Measurements from ENCODE around the gene GPR3. TPM values are rescaled to one million over a fixed set of nuclear protein-coding genes. Genes with fewer than 3 reads are reported as not detected.

The GPR3 gene
- total RNA-seq, result under 1 TPM in 1 of 2 experiments, not detected in 1; 0.21 TPM

- POLR2A ChIA-PET, result no interaction called here
- Mint-ChIP-seq H3K36me3 (ENCODE audit: low read depth) (no peaks in the 10 kb centered on the region), H3K4me1 (peaks cover 15% of the 10 kb centered on the region)
Measured at GRCh38 chr1:27392096-27392777, at the start of gene GPR3. Gene GPR3, plus strand, starts transcription at chr1:27392622. Its CDS starts 1,177 bp downstream, at chr1:27393799.

GRCh38 chr1:27342778-27343638 is 49.4 kb upstream of the GPR3 start:
- peak overlapping the region; percentile 84 for H3K4me3 Mint-ChIP-seq
- peak overlapping the region; percentile 89 for H3K27ac Mint-ChIP-seq
- ChIA-PET POLR2A (interaction anchor here (0.7 kb wide), 1 partner anchor 11 kb away, joined by 4 read pairs; no protein-coding TSS in a partner anchor), CTCF (interaction anchor here (0.6 to 9.0 kb wide), 8 partner anchors 10 to 151 kb away, joined by 3 to 68 read pairs (median 4); partner anchors contain the start of gene MAP3K6)
- H3K27me3 Mint-ChIP-seq, result no peaks in the 10 kb centered on the region
- H3K9me3 Mint-ChIP-seq, result no peaks in the 10 kb centered on the region
- DNase-seq, result peak; percentile 85
- peaks cover 22% of the 10 kb centered on the region for H3K36me3 Mint-ChIP-seq (ENCODE audit: low read depth)
- H3K4me1 Mint-ChIP-seq, result peaks cover 50% of the 10 kb centered on the region

More at GRCh38 chr1:27392096-27392777, at the start of gene GPR3:
- H3K4me3 Mint-ChIP-seq, result peak within 1 kb of the TSS; percentile 64
- H3K27ac Mint-ChIP-seq, result peak within 1 kb of the TSS; percentile 87
- CTCF ChIA-PET, result interaction anchor here (1.0 to 3.2 kb wide), 7 partner anchors 9 to 96 kb away, joined by 4 to 28 read pairs (median 7); partner anchors contain the start of gene MAP3K6
- peaks cover 8% of the 10 kb centered on the region for H3K27me3 Mint-ChIP-seq
- DNase-seq, result peak; percentile 94
- H3K9me3 Mint-ChIP-seq, result no peaks in the 10 kb centered on the region

GRCh38 chr1:27343639-27344025 is 48.8 kb upstream of the GPR3 start:
- Mint-ChIP-seq H3K27ac (peak overlapping the region; percentile 89), H3K9me3 (no peaks in the 10 kb centered on the region), H3K4me1 (peaks cover 50% of the 10 kb centered on the region), H3K4me3 (peak overlapping the region; percentile 84), H3K27me3 (no peaks in the 10 kb centered on the region), H3K36me3 (ENCODE audit: low read depth) (peaks cover 22% of the 10 kb centered on the region)
- DNase-seq, result no peak
- CTCF ChIA-PET, result interaction anchor here (1.0 to 9.0 kb wide), 7 partner anchors 9 to 43 kb away, joined by 3 to 68 read pairs (median 4); partner anchors contain the start of gene MAP3K6
- POLR2A ChIA-PET, result interaction anchor here (0.7 kb wide), 1 partner anchor 10 kb away, joined by 4 read pairs; no protein-coding TSS in a partner anchor

- H3K4me3 Mint-ChIP-seq, result peak overlapping the region; percentile 61
- H3K27me3 Mint-ChIP-seq, result no peaks in the 10 kb centered on the region
- ChIA-PET POLR2A (no interaction called here), CTCF (interaction anchor here (0.5 to 9.0 kb wide), 8 partner anchors 11 to 884 kb away, joined by 3 to 68 read pairs (median 4); partner anchors contain the start of gene MAP3K6)
- no peaks in the 10 kb centered on the region for H3K9me3 Mint-ChIP-seq
- H3K27ac Mint-ChIP-seq, result no peak overlapping the region
- peaks cover 22% of the 10 kb centered on the region for H3K36me3 Mint-ChIP-seq (ENCODE audit: low read depth)
- H3K4me1 Mint-ChIP-seq, result peaks cover 42% of the 10 kb centered on the region
- no peak for DNase-seq
Measured at GRCh38 chr1:27345272-27345671, 47.1 kb upstream of the GPR3 start.

GRCh38 chr1:27346357-27346756 is 46.1 kb upstream of the GPR3 start:
- H3K27ac Mint-ChIP-seq, result no peak overlapping the region
- H3K27me3 Mint-ChIP-seq, result no peaks in the 10 kb centered on the region
- ChIA-PET POLR2A (no interaction called here), CTCF (interaction anchor here (0.6 to 9.0 kb wide), 6 partner anchors 11 to 379 kb away, joined by 3 to 68 read pairs (median 6); partner anchors contain the start of gene MAP3K6)
- H3K4me1 Mint-ChIP-seq, result peaks cover 34% of the 10 kb centered on the region
- no peak for DNase-seq
- H3K9me3 Mint-ChIP-seq, result no peaks in the 10 kb centered on the region
- H3K36me3 Mint-ChIP-seq (ENCODE audit: low read depth), result peaks cover 22% of the 10 kb centered on the region
- H3K4me3 Mint-ChIP-seq, result no peak overlapping the region

GRCh38 chr1:27346991-27347624 is 45.3 kb upstream of the GPR3 start:
- H3K36me3 Mint-ChIP-seq (ENCODE audit: low read depth), result peaks cover 24% of the 10 kb centered on the region
- no peak for DNase-seq
- no peaks in the 10 kb centered on the region for H3K27me3 Mint-ChIP-seq
- no peak overlapping the region for H3K4me3 Mint-ChIP-seq
- ChIA-PET POLR2A (no interaction called here), CTCF (interaction anchor here (1.4 to 9.0 kb wide), 3 partner anchors 10 to 46 kb away, joined by 5 to 68 read pairs (median 17); partner anchors contain the start of gene MAP3K6)
- peak overlapping the region; percentile 41 for H3K27ac Mint-ChIP-seq
- no peaks in the 10 kb centered on the region for H3K9me3 Mint-ChIP-seq
- H3K4me1 Mint-ChIP-seq, result peaks cover 31% of the 10 kb centered on the region

- Mint-ChIP-seq H3K4me3 (peak overlapping the region; percentile 44), H3K27me3 (no peaks in the 10 kb centered on the region), H3K4me1 (peaks cover 22% of the 10 kb centered on the region), H3K9me3 (no peaks in the 10 kb centered on the region), H3K27ac (no peak overlapping the region), H3K36me3 (ENCODE audit: low read depth) (peaks cover 19% of the 10 kb centered on the region)
- ChIA-PET CTCF (interaction anchor here (0.6 to 2.3 kb wide), 6 partner anchors 12 to 48 kb away, joined by 3 to 6 read pairs (median 3); partner anchors contain the start of gene MAP3K6), POLR2A (no interaction called here)
- DNase-seq, result peak; percentile 45
Measured at GRCh38 chr1:27348861-27349783, 43.3 kb upstream of the GPR3 start.

- Mint-ChIP-seq H3K4me1 (peaks cover 19% of the 10 kb centered on the region), H3K36me3 (ENCODE audit: low read depth) (peaks cover 16% of the 10 kb centered on the region), H3K27ac (no peak overlapping the region), H3K9me3 (no peaks in the 10 kb centered on the region), H3K4me3 (no peak overlapping the region), H3K27me3 (no peaks in the 10 kb centered on the region)
- DNase-seq, result no peak
- CTCF ChIA-PET, result interaction anchor here (1.3 to 2.3 kb wide), 4 partner anchors 13 to 49 kb away, joined by 3 to 6 read pairs (median 4); no protein-coding TSS in a partner anchor
- POLR2A ChIA-PET, result interaction anchor here (0.6 kb wide), 1 partner anchor 12 kb away, joined by 4 read pairs; no protein-coding TSS in a partner anchor
Measured at GRCh38 chr1:27349784-27350662, 42.4 kb upstream of the GPR3 start.

- Mint-ChIP-seq H3K27me3 (no peaks in the 10 kb centered on the region), H3K4me3 (no peak overlapping the region), H3K36me3 (ENCODE audit: low read depth) (peaks cover 11% of the 10 kb centered on the region), H3K27ac (no peak overlapping the region), H3K4me1 (peaks cover 21% of the 10 kb centered on the region), H3K9me3 (no peaks in the 10 kb centered on the region)
- CTCF ChIA-PET, result interaction anchor here (0.7 to 1.4 kb wide), 2 partner anchors 12 to 50 kb away, joined by 3 read pairs; no protein-coding TSS in a partner anchor
- no peak for DNase-seq
- POLR2A ChIA-PET, result interaction anchor here (0.6 kb wide), 1 partner anchor 13 kb away, joined by 4 read pairs; no protein-coding TSS in a partner anchor
Measured at GRCh38 chr1:27350663-27351540, 41.5 kb upstream of the GPR3 start.

GRCh38 chr1:27351541-27352107 is 40.8 kb upstream of the GPR3 start:
- peaks cover 23% of the 10 kb centered on the region for H3K4me1 Mint-ChIP-seq
- H3K36me3 Mint-ChIP-seq (ENCODE audit: low read depth), result peaks cover 7% of the 10 kb centered on the region
- no peak for DNase-seq
- H3K9me3 Mint-ChIP-seq, result no peaks in the 10 kb centered on the region
- ChIA-PET POLR2A (no interaction called here), CTCF (interaction anchor here (0.7 kb wide), 1 partner anchor 11 kb away, joined by 3 read pairs; no protein-coding TSS in a partner anchor)
- H3K4me3 Mint-ChIP-seq, result no peak overlapping the region
- no peaks in the 10 kb centered on the region for H3K27me3 Mint-ChIP-seq
- no peak overlapping the region for H3K27ac Mint-ChIP-seq
